ENCODE results near the gene RIPPLY1.

- TF ChIP-seq EZH2 (IDR thresholded peaks at IDR 0.05): no peak
- TF ChIP-seq, protein P1, sequence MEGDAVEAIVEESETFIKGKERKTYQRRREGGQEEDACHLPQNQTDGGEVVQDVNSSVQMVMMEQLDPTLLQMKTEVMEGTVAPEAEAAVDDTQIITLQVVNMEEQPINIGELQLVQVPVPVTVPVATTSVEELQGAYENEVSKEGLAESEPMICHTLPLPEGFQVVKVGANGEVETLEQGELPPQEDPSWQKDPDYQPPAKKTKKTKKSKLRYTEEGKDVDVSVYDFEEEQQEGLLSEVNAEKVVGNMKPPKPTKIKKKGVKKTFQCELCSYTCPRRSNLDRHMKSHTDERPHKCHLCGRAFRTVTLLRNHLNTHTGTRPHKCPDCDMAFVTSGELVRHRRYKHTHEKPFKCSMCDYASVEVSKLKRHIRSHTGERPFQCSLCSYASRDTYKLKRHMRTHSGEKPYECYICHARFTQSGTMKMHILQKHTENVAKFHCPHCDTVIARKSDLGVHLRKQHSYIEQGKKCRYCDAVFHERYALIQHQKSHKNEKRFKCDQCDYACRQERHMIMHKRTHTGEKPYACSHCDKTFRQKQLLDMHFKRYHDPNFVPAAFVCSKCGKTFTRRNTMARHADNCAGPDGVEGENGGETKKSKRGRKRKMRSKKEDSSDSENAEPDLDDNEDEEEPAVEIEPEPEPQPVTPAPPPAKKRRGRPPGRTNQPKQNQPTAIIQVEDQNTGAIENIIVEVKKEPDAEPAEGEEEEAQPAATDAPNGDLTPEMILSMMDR (IDR thresholded peaks at IDR 0.05 in 2 of 3, conservative IDR thresholded peaks at IDR 0.05 in 1 of 3; ENCODE audit: borderline replicate concordance in 1 of 3, insufficient read depth in 1 of 3, low read depth in 2 of 3, low read length in 2 of 3): no peak
- TF ChIP-seq POLR2A (IDR thresholded peaks at IDR 0.05; ENCODE audit: borderline replicate concordance, extremely low read depth, insufficient read depth, insufficient read length): no peak
Observed at GRCh38 chrX:106899841-106900240, 3.3 kb downstream of the RIPPLY1 start.

Measured in HCT116 (cell line).